ENCODE results near the gene TAF7. TPM values are rescaled to one million over a fixed set of nuclear protein-coding genes. Genes with fewer than 3 reads are reported as not detected.

The TAF7 gene
- total and polyA plus RNA-seq, 10 of the 15 experiments (the other 5 are each of a cell fraction or from before 2014, with no cell fraction given), result 42.0 to 88.8 (median 69.2) TPM

DNA sequence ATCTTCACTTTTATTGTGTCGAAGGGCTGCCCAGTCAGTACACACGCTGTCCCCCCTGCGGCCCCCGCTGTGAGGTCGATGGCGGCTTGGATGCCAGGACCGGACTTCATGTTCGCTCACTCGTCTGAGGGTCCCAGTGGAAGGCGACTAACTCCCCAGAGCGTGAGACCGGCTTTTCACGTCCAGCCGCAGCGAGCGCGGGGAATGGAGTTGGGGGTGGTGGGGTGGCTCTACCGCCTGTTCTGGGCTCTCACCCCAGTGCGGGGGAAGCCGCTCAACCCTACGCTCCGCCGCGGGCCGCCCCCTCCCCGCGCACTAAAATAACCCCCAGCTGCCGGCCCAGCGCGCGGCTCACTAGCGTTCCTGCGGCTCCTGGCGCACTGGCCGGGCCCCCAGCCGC is 16.8 kb downstream of the TAF7 start, which contains the start of gene SLC25A2:
Gene SLC25A2 (minus strand): TSS at position 294 of the 400 bp plus-strand sequence. CDS start 184 bp downstream, at position 110.
- SMC1A ChIA-PET (ENCODE audit: uncharacterized antibody, unreplicated experiment), result no interaction called here
- WGBS (ENCODE audit: insufficient coverage, insufficient replicate concordance, low lambda C conversion rate, missing lambda C conversion rate), result 98% methylated on average over 21 of the region's 36 CpGs
- no peaks in the 10 kb centered on the region for H3K4me1 ChIP-seq (ENCODE audit: control insufficient read depth, insufficient read depth, low read length)
- in situ Hi-C loops (cut with MboI), result no loop called here
- peaks cover 5% of the 10 kb centered on the region; the same call in 1 of the 3 replicates for H3K9me3 ChIP-seq (replicated peaks; ENCODE audit: control insufficient read depth, insufficient read depth, low read length)
- ATAC-seq (no peak), FAIRE-seq (no peak), DNase-seq (ENCODE audit: low read depth, low spot score) (no peak)
- no peaks in the 10 kb centered on the region for H3K27me3 ChIP-seq (replicated peaks in 1 of 2; ENCODE audit: control insufficient read depth in 2 of 2, insufficient read depth in 2 of 2, low read length in 1 of 2)
- POLR2A ChIA-PET, result no interaction called here
- no peak within 1 kb of the TSS for H3K4me2 ChIP-seq (ENCODE audit: control insufficient read depth, insufficient read depth)
- CTCF ChIA-PET, result no interaction called here
- RAD21 ChIA-PET (ENCODE audit: unreplicated experiment), result no interaction called here
- H2AFZ ChIP-seq (ENCODE audit: control insufficient read depth, low read depth, low read length), result no peak within 1 kb of the TSS
- TF ChIP-seq, protein P1, sequence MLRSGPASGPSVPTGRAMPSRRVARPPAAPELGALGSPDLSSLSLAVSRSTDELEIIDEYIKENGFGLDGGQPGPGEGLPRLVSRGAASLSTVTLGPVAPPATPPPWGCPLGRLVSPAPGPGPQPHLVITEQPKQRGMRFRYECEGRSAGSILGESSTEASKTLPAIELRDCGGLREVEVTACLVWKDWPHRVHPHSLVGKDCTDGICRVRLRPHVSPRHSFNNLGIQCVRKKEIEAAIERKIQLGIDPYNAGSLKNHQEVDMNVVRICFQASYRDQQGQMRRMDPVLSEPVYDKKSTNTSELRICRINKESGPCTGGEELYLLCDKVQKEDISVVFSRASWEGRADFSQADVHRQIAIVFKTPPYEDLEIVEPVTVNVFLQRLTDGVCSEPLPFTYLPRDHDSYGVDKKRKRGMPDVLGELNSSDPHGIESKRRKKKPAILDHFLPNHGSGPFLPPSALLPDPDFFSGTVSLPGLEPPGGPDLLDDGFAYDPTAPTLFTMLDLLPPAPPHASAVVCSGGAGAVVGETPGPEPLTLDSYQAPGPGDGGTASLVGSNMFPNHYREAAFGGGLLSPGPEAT (IDR thresholded peaks at IDR 0.05; ENCODE audit: low read depth), result no peak
- TF ChIP-seq, protein P2, sequence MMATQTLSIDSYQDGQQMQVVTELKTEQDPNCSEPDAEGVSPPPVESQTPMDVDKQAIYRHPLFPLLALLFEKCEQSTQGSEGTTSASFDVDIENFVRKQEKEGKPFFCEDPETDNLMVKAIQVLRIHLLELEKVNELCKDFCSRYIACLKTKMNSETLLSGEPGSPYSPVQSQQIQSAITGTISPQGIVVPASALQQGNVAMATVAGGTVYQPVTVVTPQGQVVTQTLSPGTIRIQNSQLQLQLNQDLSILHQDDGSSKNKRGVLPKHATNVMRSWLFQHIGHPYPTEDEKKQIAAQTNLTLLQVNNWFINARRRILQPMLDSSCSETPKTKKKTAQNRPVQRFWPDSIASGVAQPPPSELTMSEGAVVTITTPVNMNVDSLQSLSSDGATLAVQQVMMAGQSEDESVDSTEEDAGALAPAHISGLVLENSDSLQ (IDR thresholded peaks at IDR 0.05), result no peak
- no peak for TF ChIP-seq ZNF24 (IDR thresholded peaks at IDR 0.05)
- TF ChIP-seq ASH2L (IDR thresholded peaks at IDR 0.05; ENCODE audit: borderline replicate concordance, low read depth), result no peak
- TF ChIP-seq NFXL1 (IDR thresholded peaks at IDR 0.05; ENCODE audit: borderline replicate concordance), result no peak
- TF ChIP-seq, protein P3, sequence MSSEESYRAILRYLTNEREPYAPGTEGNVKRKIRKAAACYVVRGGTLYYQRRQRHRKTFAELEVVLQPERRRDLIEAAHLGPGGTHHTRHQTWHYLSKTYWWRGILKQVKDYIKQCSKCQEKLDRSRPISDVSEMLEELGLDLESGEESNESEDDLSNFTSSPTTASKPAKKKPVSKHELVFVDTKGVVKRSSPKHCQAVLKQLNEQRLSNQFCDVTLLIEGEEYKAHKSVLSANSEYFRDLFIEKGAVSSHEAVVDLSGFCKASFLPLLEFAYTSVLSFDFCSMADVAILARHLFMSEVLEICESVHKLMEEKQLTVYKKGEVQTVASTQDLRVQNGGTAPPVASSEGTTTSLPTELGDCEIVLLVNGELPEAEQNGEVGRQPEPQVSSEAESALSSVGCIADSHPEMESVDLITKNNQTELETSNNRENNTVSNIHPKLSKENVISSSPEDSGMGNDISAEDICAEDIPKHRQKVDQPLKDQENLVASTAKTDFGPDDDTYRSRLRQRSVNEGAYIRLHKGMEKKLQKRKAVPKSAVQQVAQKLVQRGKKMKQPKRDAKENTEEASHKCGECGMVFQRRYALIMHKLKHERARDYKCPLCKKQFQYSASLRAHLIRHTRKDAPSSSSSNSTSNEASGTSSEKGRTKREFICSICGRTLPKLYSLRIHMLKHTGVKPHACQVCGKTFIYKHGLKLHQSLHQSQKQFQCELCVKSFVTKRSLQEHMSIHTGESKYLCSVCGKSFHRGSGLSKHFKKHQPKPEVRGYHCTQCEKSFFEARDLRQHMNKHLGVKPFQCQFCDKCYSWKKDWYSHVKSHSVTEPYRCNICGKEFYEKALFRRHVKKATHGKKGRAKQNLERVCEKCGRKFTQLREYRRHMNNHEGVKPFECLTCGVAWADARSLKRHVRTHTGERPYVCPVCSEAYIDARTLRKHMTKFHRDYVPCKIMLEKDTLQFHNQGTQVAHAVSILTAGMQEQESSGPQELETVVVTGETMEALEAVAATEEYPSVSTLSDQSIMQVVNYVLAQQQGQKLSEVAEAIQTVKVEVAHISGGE (CRISPR knock-in tag; IDR thresholded peaks at IDR 0.05), result no peak
- no peaks in the 10 kb centered on the region for H3K36me3 ChIP-seq (ENCODE audit: control insufficient read depth in 2 of 2, insufficient read depth in 2 of 2, low read length in 1 of 2)
- BruUV-seq (replicated peaks), result no TSS peak
- H4K20me1 ChIP-seq (ENCODE audit: control insufficient read depth, insufficient read depth), result no peaks in the 10 kb centered on the region
- H3K27ac ChIP-seq (ENCODE audit: control insufficient read depth, insufficient read depth), result no peak within 1 kb of the TSS
- intact Hi-C loops (cut with micrococcal nuclease; ENCODE audit: unreplicated experiment), result no loop called here
- no peaks in the 10 kb centered on the region for H3K79me2 ChIP-seq (ENCODE audit: control insufficient read depth, insufficient read depth, low read length)
- H3K9ac ChIP-seq (ENCODE audit: control insufficient read depth, insufficient read depth, low read length), result no peak within 1 kb of the TSS
- H3K4me3 ChIP-seq, result no peak within 1 kb of the TSS
